Ishikawa (cell line): ENCODE results near the gene VTN.
A peak's percentile ranks its signal among the peaks of the same experiment; 100 is the strongest.

Experiments
- CEBPB ChIP-seq: IDR thresholded peaks from 2 replicates; pipeline ENCODE4 v1.6.1; 2012
- CREB1 ChIP-seq: IDR thresholded peaks from 2 replicates; pipeline ENCODE4 v1.6.1; 2012; ENCODE audit warnings: low read depth
- EGR1 ChIP-seq: IDR thresholded peaks from 2 replicates; pipeline ENCODE4 v1.6.1; 2012
- EP300 ChIP-seq: IDR thresholded peaks from 2 replicates; pipeline ENCODE4 v1.6.1; 2012; ENCODE audit warnings: borderline replicate concordance
- FOXM1 ChIP-seq: IDR thresholded peaks from 2 replicates; pipeline ENCODE4 v1.6.1; 2012; ENCODE audit warnings: low read depth, borderline replicate concordance
- MAX ChIP-seq: IDR thresholded peaks from 2 replicates; pipeline ENCODE4 v1.6.1; 2012
- NFIC ChIP-seq: IDR thresholded peaks from 2 replicates; pipeline ENCODE4 v1.6.1; 2012
- RAD21 ChIP-seq: IDR thresholded peaks from 2 replicates; pipeline ENCODE4 v1.6.1; 2012; ENCODE audit warnings: low read depth
- REST ChIP-seq: IDR thresholded peaks from 2 replicates; pipeline ENCODE4 v1.6.1; 2012; ENCODE audit warnings: low read depth, mild to moderate bottlenecking
- TAF1 ChIP-seq: IDR thresholded peaks from 2 replicates; pipeline ENCODE4 v1.6.1; 2012; ENCODE audit warnings: low read depth, mild to moderate bottlenecking
- TCF12 ChIP-seq: IDR thresholded peaks from 2 replicates; pipeline ENCODE4 v1.6.1; 2012; ENCODE audit warnings: low read depth
- TEAD4 ChIP-seq: IDR thresholded peaks from 2 replicates; pipeline ENCODE4 v1.6.1; 2012
- USF1 ChIP-seq: IDR thresholded peaks from 2 replicates; pipeline ENCODE4 v1.6.1; 2012
- YY1 ChIP-seq: IDR thresholded peaks from 2 replicates; pipeline ENCODE4 v1.6.1; 2012; ENCODE audit warnings: low read depth
- ZBTB7A ChIP-seq: IDR thresholded peaks from 2 replicates; pipeline ENCODE4 v1.6.1; 2012; ENCODE audit warnings: low read depth

Gene VTN

GRCh38 chr17:28319598-28319935 is 50.5 kb downstream of the VTN start:
- TF ChIP-seq USF1, result no peak
- TF ChIP-seq YY1, result no peak
- TF ChIP-seq CREB1, result no peak
- no peak for TF ChIP-seq TCF12
- no peak for TF ChIP-seq EGR1
- no peak for TF ChIP-seq FOXM1
- TF ChIP-seq RAD21, result no peak
- no peak for TF ChIP-seq TAF1

- TF ChIP-seq CREB1 (peak; percentile 71), TCF12 (0 out of 2 replicates have a peak, but pooled peaks have one; percentile 13), EP300 (no peak; the same call in 1 of the 2 replicates), RAD21 (no peak), ZBTB7A (peak; percentile 86), NFIC (no peak), MAX (peak; percentile 97), CEBPB (no peak), TEAD4 (peak; percentile 31), TAF1 (peak; percentile 78), EGR1 (no peak), FOXM1 (no peak)
Measured at GRCh38 chr17:28318759-28319597, 51.1 kb downstream of the VTN start, which contains the start of gene TMEM97. TSS of gene TMEM97 (plus strand) at chr17:28319200. CDS start at chr17:28319240, 40 bp downstream.

- TF ChIP-seq CEBPB (no peak), EGR1 (no peak), MAX (0 out of 2 replicates have a peak, but pooled peaks have one; percentile 27), CREB1 (no peak), TAF1 (no peak; the same call in 1 of the 2 replicates), USF1 (no peak), EP300 (no peak), NFIC (no peak), FOXM1 (no peak), TCF12 (no peak), TEAD4 (no peak), REST (no peak), RAD21 (peak; percentile 48; the same call in 1 of the 2 replicates), ZBTB7A (peak; percentile 72; the same call in 1 of the 2 replicates), YY1 (no peak)
Measured at GRCh38 chr17:28317966-28318758, 51.9 kb downstream of the VTN start.
